ENCODE data around the gene XIRP2.

GRCh38 chr2:167292430-167293171 lies 404.3 kb downstream of the XIRP2 start, which contains the start of gene B3GALT1:
- TF ChIP-seq POLR2A (IDR thresholded peaks at IDR 0.05) (peak; percentile 39 to 47), CTCF (IDR thresholded peaks at IDR 0.05 in 4 of 5, conservative IDR thresholded peaks at IDR 0.05 in 1 of 5) (peak in 2 of 5 experiments; percentile 40 to 49)
